ENCODE measurements around the gene EVI2A. TPM values are rescaled to one million over a fixed set of nuclear protein-coding genes. Genes with fewer than 3 reads are reported as not detected.

The EVI2A gene
- polyA plus RNA-seq, 4 donors = 1.1 to 2.0 (median 1.3) TPM

- DNase-seq (ENCODE audit: low read depth in 4 of 4, low spot score in 2 of 4) = no peak
Measured at GRCh38 chr17:31279401-31279800, 42.0 kb downstream of the EVI2A start.

- no peak for DNase-seq (ENCODE audit: low read depth in 4 of 4, low spot score in 2 of 4)
Measured at GRCh38 chr17:31275116-31275515, 46.3 kb downstream of the EVI2A start.

GRCh38 chr17:31274252-31274651 lies 47.2 kb downstream of the EVI2A start:
- no peak for DNase-seq (ENCODE audit: low read depth in 4 of 4, low spot score in 2 of 4)

GRCh38 chr17:31273516-31273915 lies 47.9 kb downstream of the EVI2A start:
- no peak for DNase-seq (ENCODE audit: low read depth in 4 of 4, low spot score in 2 of 4)

- no peak for DNase-seq (ENCODE audit: low read depth in 4 of 4, low spot score in 2 of 4)
Measured at GRCh38 chr17:31272803-31273202, 48.6 kb downstream of the EVI2A start.

GRCh38 chr17:31272236-31272635 lies 49.2 kb downstream of the EVI2A start:
- DNase-seq (ENCODE audit: low read depth in 4 of 4, low spot score in 2 of 4) = no peak

GRCh38 chr17:31269578-31269983 lies 51.8 kb downstream of the EVI2A start:
- DNase-seq (ENCODE audit: low read depth in 4 of 4, low spot score in 2 of 4) = no peak

GRCh38 chr17:31269036-31269577 lies 52.3 kb downstream of the EVI2A start:
- DNase-seq (ENCODE audit: low read depth in 4 of 4, low spot score in 2 of 4) = no peak

Other genes with a start within 250 kb of the EVI2A start
- gene NF1, start 226.6 kb downstream of the EVI2A start, polyA plus RNA-seq (ENCODE audit: insufficient read length in 4 of 4) = 10 to 100 TPM; 32.1 to 45.4 (median 39.9) TPM
- gene OMG, start 24.4 kb downstream of the EVI2A start, polyA plus RNA-seq (ENCODE audit: insufficient read length in 4 of 4) = under 1 TPM in 3 of 4 donors, not detected in 1; 0.11 to 0.69 (median 0.33) TPM
- gene EVI2B, start 7.6 kb downstream of the EVI2A start, polyA plus RNA-seq (ENCODE audit: insufficient read length in 4 of 4) = 1 to 10 TPM in 3 of 4 donors, under 1 TPM in 1; 0.99 to 3.3 (median 2.4) TPM
- 10 to 100 TPM; 14.1 to 17.2 (median 16.1) TPM for gene RAB11FIP4, start 70.1 kb upstream of the EVI2A start, polyA plus RNA-seq (ENCODE audit: insufficient read length in 4 of 4)